T-helper 1 cell treated with Interleukin-12 subunit alpha and Interleukin-12 subunit beta and Interleukin-4 antibody, amounts not matched to agents 30 ng/mL and 1 ng/mL, for 36 hours (primary cell): ENCODE data around the gene SRBD1. TPM values are rescaled to one million over a fixed set of nuclear protein-coding genes. Genes with fewer than 3 reads are reported as not detected.

Experiments used
- intact Hi-C: fragments of 100-400 bp; cut with micrococcal nuclease; formaldehyde crosslinking; loops from one replicate; pipeline ENCODE4 v1.15.1; 2024
- total RNA-seq: library from RNA; stranded (reverse); gene quantifications from 2 replicates; pipeline ENCODE4 v1.2.3, GENCODE V29; 2022

The SRBD1 gene
- total RNA-seq, 1 donor from 2014 or later: 21.2 TPM

- intact Hi-C loops: no loop called here
These were observed 216.9 kb downstream of the SRBD1 start for GRCh38 chr2:45394216-45394615.

- intact Hi-C loops: no loop called here
These were observed 219.2 kb downstream of the SRBD1 start for GRCh38 chr2:45391866-45392265.

DNA sequence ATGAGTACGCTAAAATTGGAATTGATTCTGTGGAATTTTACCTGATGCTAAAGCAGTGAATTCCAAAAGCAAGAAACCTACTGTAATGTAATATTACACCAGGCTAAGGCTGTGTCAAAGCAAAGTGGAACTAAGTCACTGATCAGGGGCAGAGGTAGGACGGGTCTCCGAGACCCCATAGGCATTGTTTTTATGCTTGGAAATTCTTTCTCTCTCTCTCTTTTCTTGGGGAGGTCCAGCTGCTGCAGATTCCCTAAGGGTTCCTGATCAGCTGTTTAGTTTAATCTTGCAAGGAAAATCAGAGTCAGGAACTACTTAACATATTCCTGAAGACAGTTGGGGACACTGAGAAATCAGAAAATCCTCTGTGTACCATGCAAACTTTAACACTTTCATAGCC is 220.2 kb downstream of the SRBD1 start:
- intact Hi-C loops: no loop called here

DNA sequence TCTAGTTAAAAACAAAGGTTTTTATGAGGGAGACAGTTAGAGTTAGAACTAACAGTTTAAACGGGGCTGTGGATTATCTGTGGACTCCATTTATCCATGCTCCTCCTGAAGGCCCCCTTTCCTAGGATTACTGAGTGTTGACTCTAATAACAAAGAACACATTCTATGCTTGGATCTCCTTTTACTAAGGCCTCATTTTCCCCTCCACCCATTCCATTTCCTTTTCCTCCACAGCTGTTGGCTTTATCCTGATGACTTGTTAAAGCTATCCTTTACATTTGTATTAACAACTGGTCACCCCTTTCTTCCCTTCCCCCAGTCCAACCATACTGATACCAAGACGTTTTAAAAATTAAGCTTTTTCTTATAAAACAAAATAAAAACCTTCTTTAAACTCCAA is 220.6 kb downstream of the SRBD1 start:
- intact Hi-C loops: no loop called here

GRCh38 chr2:45388541-45389100 is 222.4 kb downstream of the SRBD1 start:
- intact Hi-C loops: no loop called here

- intact Hi-C loops: no loop called here
These were observed 228.3 kb downstream of the SRBD1 start for GRCh38 chr2:45382744-45383143.

GRCh38 chr2:45380131-45380836 is 230.8 kb downstream of the SRBD1 start:
- intact Hi-C loops: no loop called here

GRCh38 chr2:45379399-45380087 is 231.5 kb downstream of the SRBD1 start:
- intact Hi-C loops: no loop called here

DNA sequence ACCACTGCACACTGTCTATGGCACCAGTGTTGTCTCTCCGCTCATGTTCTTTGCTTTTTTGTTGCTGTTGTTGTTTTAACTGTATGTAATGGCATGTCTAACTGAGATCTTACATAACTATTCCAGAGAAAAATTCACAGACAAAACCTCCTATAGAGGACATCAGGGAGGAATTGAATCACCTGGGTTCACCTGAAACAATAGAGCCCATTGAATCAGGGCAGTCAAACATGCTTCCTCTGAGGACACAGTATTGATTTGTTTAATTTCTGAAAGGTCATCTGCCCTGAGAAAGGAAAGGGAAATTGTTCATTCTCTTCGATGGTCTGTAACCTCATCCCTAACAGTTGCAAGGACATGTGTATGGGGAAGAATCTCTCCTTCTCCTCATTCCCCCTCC is 237.5 kb downstream of the SRBD1 start:
- intact Hi-C loops: no loop called here

DNA sequence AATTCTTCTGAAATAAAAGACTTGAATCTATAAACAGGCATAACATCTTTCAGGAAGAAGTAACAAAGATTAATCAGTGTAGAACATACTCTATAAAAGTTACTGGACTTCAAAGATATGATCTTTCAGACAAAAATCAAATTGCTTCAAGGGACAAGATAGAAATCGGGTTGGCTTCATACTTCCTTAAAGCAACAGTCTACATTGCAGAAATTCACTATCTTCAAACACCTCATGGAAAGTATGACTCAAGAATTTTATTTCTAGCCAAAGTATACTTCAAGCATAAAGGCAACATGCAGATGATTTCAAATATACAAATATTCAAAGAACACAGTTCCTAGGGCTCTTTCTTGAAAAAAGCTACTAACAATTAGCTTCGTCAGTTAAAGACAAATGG is 240.7 kb downstream of the SRBD1 start:
- intact Hi-C loops: no loop called here

GRCh38 chr2:45368792-45369191 is 242.3 kb downstream of the SRBD1 start:
- intact Hi-C loops: no loop called here

DNA sequence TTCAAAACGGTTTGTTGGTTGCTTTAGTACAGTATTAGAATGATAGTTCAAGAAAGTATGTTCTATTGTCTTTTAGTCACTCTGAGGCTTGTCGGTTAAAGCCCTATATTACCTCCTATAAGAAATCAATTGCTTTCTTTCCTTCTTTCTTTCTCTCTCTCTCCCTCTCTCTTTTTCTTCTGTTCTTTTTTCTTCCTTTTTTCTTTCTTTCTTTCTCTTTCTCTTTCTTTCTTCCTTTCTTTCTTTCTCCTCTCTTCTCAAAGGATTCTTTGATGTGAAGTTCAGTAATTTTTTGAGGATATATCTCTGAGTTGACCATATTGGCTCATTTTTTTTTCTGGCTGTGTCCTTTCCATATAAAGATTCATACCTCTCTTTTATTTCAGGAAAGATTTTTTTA is 249.4 kb downstream of the SRBD1 start:
- intact Hi-C loops: no loop called here

DNA sequence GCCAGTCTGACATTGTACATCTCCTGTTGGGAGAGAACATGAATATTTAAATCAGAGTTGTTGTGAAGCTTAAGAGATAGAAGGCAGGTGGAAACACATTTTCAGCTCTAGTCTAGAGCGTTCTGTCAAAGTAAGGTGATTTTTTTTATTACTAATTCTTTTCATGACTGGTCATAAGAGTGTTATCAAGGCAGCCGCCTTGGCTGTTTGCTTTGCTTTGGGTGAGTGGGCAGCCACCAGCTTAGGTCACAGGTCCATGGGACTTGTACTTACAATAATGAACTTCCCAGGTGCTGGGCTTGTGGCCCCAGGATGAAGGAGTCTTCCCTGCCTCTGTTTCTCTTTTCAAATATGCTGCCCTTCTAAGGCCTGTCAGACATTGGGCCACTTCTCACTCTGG is 256.3 kb downstream of the SRBD1 start:
- intact Hi-C loops: no loop called here

DNA sequence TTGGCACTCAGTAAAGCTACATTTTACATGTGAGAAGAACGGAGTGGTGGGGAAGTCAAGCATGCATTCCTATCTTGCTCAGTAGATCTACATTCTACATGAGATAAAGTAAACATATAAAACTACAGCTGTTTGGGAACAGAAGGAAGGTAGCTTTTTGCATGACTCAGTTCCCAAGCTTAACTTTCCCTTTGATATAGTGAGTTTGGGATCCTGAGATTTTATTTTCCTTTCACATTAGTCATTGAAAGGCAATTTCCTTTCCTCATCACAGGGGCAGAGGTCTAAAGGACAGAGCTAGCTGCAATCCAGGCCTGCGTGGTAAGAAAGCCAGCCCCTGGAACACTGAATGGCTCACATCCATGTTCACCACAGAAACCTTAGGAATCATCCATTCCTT is 257.2 kb downstream of the SRBD1 start:
- intact Hi-C loops: no loop called here

DNA sequence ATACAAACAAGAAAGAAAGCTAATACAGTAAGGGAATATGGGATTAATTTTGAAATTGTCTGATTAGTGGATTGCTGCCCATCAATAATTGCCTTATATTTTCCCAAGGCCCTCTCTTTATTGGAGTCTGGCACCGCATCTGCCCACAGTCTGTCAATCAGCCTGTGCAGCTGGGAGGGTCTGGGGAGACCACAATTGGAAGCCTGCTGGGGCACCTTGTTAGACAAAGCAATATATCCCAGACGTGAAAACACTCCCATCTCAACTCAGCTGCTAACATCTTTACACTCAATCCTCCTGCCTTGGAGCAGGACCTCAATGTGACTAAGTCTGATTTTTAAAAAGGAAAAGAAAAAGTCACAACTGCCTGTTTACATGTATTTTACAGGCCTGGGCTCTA is 258.6 kb downstream of the SRBD1 start:
- intact Hi-C loops: no loop called here

DNA sequence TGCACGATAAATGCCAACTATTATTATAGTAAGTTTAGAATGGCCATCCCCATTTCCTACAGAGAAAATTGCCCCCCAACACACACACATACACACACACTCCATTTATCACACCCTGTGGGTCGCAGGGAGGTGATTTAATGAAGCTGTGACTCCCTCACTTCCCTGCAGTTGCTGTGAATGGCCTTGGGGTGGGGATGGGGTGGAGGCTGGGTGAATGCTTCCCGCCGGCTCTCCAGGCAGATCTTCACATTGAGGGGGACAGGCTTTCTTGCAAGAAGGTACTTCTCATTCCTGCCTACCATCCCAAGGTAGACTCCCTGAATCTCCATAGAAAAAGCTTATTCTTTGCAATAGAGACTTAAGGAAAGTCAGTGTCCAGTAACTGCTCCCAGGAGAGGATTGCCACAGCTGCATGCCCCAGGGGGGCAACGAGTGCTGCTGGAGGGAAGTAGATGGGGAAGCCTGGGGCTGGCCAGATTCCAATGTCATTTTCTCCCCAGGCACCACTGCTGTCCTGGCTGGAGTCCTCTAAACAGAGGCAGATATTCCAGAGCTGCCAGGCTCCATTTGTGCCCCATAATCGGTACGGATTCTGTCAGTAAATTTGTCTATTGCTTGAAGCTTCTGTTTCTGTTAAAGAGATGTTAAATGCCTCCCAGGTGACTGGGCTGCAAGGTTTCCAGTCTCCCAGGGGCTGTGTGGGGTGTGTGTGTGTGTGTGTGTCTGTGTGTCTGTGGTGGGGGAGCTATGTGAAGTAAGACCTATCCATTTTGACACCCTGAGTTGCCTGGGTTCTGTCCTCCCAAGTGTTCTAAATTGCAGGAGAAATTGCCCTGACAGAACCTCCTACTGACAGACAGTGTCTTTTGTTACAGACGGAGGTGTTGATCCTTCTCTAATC is 265.5 kb downstream of the SRBD1 start:
- intact Hi-C loops: no loop called here

DNA sequence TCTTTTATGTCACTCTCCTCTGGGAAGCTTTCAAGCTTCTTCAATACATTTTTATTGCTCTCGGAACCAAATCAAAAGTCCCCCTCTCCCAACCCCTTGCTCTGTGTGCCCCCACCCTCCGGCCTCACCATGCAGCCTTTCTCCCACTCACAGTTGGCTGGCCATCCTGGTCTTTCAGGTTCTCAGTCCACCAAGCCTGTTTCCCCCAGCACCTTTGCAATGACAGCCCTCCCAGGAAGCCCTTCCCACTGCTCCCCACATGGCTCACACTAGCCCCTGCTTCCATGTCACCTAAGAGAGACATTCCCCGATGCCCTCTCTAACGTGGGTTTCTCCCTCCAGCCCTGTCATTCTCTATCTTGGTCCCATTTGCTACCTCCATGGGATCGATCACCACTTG is 266.6 kb downstream of the SRBD1 start:
- intact Hi-C loops: no loop called here

- intact Hi-C loops: no loop called here
These were observed 267.0 kb downstream of the SRBD1 start for GRCh38 chr2:45344071-45344470.

DNA sequence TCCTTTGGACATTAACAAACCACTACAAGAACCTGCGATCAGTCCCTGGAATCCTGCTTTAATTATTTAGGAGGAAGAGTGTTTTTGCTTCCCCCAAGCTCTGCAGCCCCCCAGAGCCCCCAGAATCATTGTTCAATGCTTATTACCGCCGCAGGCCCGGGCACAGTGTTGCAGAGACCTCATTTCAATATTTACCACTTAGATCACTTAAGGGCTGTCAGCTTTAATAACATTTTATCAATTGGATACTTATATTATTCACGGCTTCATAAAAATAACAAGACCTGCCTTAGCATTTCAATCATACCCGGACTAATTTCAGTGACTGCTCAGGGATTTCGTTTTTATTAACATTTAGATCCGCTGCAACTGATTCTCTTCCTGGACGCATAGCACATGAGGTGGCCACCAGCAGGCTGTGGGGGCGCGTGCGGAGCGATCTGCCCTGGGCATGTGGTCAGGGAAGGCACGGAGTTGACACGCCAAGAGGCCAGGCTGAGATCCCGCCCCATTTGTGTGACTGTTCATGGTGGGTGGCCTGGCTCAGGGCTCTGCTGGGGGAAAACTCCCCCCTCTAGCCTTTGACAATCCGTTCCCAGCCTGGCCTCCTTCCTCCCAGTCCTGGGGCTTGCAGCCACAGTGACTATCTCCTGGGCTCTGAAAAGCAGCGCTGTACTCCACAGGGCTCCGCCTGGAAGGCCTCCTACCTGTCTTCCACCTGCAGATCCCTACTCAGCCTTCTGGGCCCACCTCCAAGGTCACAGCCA is 267.6 kb downstream of the SRBD1 start:
- intact Hi-C loops: no loop called here

GRCh38 chr2:45340318-45340717 is 270.7 kb downstream of the SRBD1 start:
- intact Hi-C loops: no loop called here

DNA sequence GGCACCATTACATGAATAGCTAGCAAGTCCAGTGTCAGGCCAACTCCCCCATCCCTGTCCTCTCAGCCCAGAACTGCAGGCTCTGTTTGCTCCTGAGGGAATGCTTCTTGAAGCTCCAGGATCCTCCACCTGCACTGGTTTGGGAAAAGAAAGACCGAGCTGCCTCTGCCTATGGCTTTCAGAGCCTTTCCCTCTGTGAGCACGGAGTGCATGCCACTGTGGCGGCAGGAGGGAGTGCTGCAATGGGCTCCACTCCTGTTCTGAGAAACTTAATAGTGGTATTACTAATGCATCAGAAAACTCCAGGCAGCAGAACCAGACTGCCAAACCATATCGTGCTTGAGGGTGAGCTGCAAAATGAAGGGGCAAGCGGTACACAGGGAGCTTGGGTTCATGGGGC is 271.8 kb downstream of the SRBD1 start:
- intact Hi-C loops: no loop called here
